ENCODE measurements around the gene USP40. TPM values are rescaled to one million over a fixed set of nuclear protein-coding genes. Genes with fewer than 3 reads are reported as not detected.

Gene USP40
- total RNA-seq, 6 experiments from 2014 or later, result 22.8 to 27.4 (median 24.3) TPM

DNA sequence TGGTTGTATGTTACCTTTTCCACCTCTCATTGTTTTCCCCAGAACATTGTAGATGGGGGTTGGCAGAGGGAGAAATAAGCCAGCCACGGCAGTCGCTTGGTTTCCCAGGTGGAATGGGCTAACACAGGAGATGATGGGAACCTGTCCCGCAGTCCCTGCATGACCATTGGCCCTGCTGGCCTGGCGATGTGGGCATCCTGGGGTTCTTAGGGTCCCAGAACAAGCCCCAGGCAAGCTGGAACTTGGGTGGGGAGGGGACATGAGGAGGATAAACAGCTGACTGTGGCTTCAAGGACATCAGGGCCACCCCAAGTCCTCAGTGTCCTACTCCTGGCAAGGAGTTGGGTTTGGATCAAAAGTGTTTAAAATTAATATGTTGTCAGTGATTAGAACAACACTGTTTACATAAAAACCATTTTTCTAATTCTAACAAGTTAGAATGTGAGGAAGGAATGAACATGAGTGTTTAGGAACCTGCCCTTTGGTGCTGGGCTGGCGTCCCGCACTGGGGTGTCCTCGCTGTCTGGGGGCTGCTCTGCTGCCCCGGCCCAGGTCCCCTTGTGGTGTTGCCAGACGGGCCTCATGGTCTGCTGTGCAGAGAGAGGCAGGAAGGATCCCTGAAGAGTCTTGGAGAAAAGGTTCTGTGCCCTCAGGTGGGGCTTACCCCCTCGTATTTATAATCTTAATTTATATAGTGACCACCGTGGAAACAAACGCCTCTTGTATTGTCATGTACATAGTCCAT, 95.1 kb downstream of the USP40 start:
- DNase-seq, result no peak
- Mint-ChIP-seq H3K9me3 (no peaks in the 10 kb centered on the region), H3K27me3 (ENCODE audit: insufficient read depth) (peaks cover 6% of the 10 kb centered on the region), H3K36me3 (ENCODE audit: low read depth) (peaks cover 25% of the 10 kb centered on the region), H3K27ac (no peak overlapping the region), H3K4me3 (no peak overlapping the region), H3K4me1 (ENCODE audit: low read depth) (no peaks in the 10 kb centered on the region)
- TF ChIP-seq, protein P1, sequence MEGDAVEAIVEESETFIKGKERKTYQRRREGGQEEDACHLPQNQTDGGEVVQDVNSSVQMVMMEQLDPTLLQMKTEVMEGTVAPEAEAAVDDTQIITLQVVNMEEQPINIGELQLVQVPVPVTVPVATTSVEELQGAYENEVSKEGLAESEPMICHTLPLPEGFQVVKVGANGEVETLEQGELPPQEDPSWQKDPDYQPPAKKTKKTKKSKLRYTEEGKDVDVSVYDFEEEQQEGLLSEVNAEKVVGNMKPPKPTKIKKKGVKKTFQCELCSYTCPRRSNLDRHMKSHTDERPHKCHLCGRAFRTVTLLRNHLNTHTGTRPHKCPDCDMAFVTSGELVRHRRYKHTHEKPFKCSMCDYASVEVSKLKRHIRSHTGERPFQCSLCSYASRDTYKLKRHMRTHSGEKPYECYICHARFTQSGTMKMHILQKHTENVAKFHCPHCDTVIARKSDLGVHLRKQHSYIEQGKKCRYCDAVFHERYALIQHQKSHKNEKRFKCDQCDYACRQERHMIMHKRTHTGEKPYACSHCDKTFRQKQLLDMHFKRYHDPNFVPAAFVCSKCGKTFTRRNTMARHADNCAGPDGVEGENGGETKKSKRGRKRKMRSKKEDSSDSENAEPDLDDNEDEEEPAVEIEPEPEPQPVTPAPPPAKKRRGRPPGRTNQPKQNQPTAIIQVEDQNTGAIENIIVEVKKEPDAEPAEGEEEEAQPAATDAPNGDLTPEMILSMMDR (IDR thresholded peaks at IDR 0.05), result no peak

DNA sequence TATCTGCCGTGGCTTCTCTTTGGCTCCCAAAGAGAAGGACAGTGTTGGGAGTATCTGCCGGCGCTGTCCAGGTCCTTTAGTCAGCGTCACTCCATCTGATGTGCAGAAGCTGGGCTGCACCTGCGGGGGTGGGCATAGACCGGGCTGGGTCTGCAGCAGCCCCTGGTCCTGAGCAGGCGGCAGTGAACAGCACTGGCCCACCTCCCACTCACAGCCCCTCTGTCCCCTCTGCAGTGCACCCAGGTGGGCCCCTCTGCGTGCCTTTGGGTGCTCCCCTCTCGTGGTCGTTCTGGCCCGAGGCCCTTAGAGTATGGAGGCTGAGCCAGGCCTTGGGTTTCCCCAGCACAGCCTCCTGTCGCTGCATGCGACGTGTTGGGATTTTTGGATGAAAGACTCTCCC, 95.7 kb downstream of the USP40 start:
- Mint-ChIP-seq H3K9me3 (no peaks in the 10 kb centered on the region), H3K36me3 (ENCODE audit: low read depth) (peaks cover 19% of the 10 kb centered on the region), H3K4me1 (ENCODE audit: low read depth) (no peaks in the 10 kb centered on the region), H3K27me3 (ENCODE audit: insufficient read depth) (peaks cover 6% of the 10 kb centered on the region), H3K27ac (no peak overlapping the region), H3K4me3 (no peak overlapping the region)
- DNase-seq, result no peak
- TF ChIP-seq, protein P1 (IDR thresholded peaks at IDR 0.05), result no peak

DNA sequence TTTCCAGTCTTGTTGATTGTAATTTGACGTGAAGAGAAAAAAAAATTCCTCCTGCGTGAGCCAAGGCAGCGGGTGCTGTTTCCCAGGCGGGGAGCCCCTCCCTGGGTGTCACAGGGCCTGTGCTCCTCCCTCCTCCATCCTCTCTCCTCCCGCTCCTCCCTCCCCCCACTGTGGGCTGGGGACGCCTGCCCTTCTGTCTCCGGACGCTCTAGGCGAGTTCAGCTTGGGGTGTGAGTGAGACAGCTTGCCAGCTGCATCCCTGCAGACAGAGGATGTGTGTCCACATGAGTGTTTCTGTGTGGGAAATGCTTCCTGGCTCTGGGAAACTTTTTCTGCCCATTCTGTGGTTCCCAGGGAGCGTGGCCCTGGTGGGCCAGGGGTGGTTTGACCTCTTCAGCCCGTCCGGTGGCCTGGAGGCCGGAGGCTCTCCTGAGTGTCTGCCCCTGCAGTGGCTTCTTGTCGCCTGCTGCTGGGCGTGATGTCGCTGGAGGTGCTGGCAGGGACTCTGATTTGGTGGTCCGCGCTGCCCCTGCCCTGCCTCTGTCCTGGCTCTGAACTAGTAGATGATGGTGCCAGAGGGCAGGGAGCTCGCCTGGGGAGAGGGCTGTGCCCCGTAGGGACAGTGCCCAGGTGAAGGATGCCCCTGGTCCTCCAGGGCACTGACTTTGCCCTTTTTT, 96.4 kb downstream of the USP40 start:
- no peak for DNase-seq
- Mint-ChIP-seq H3K9me3 (no peaks in the 10 kb centered on the region), H3K4me3 (no peak overlapping the region), H3K4me1 (ENCODE audit: low read depth) (no peaks in the 10 kb centered on the region), H3K27me3 (ENCODE audit: insufficient read depth) (peaks cover 6% of the 10 kb centered on the region), H3K27ac (no peak overlapping the region), H3K36me3 (ENCODE audit: low read depth) (peaks cover 17% of the 10 kb centered on the region)
- TF ChIP-seq, protein P1 (IDR thresholded peaks at IDR 0.05), result no peak

DNA sequence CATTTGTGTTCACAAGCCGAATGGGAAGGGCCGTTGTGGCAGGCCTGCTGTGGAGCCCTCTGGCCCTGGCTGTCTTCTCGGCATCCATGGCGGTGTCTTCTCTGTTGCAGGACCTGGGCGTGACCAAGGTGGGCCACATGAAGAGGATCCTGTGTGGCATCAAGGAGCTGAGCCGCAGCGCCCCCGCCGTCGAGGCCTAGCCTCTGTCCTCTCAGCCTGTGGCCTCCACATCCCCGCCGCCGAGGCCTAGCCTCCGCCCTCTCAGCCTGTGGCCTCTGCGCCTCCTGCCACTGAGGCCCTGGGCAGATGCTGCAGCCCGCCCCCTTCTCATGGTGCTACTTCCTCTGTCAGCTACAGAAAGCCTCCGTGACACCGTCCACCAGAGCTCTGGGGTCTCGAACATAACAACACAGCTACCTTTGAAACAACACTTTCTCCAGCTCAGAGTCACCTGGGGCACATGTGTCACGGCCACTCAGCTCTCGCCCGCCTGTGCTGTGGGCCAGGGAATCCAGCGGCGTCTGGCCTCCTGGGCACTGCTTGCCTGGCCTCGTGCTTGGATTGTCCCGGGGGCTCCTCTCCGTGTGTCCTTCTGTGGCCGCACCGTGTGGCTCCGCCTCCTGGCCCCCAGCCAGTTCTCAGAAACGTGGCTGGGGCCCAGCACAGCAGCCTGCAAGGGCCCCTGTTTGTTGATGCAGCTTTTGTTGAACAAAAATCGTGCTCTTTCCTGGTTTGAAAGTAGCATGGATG, 97.1 kb downstream of the USP40 start:
- TF ChIP-seq, protein P1 (IDR thresholded peaks at IDR 0.05), result no peak
- Mint-ChIP-seq H3K9me3 (no peaks in the 10 kb centered on the region), H3K27me3 (ENCODE audit: insufficient read depth) (peaks cover 6% of the 10 kb centered on the region), H3K4me1 (ENCODE audit: low read depth) (no peaks in the 10 kb centered on the region), H3K36me3 (ENCODE audit: low read depth) (peaks cover 17% of the 10 kb centered on the region), H3K4me3 (no peak overlapping the region), H3K27ac (no peak overlapping the region)
- no peak for DNase-seq

DNA sequence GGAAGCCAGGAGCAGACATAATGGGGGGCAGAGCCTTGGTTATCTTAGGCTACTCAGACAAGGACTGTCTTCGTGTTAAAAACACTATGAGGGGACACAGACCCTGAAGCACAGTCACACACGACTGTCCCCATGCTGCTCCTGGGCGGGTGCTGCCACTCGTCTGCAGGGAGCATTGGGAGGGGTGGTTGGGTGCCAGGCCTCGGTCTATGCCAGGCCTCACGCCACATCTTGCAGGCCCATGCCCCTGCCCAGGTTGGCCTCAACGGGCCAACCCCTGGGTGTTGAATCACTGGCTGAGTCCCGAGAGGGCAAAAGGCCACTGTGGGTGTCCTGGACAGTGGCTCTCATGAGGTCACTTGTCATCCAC, 97.9 kb downstream of the USP40 start:
- H3K4me1 Mint-ChIP-seq (ENCODE audit: low read depth), result no peaks in the 10 kb centered on the region
- H3K9me3 Mint-ChIP-seq, result no peaks in the 10 kb centered on the region
- H3K4me3 Mint-ChIP-seq, result no peak overlapping the region
- peaks cover 3% of the 10 kb centered on the region for H3K27me3 Mint-ChIP-seq (ENCODE audit: insufficient read depth)
- TF ChIP-seq, protein P1 (IDR thresholded peaks at IDR 0.05), result no peak
- no peak for DNase-seq
- no peak overlapping the region for H3K27ac Mint-ChIP-seq
- H3K36me3 Mint-ChIP-seq (ENCODE audit: low read depth), result peaks cover 17% of the 10 kb centered on the region

Measured in HFFc6 (cell line).